GM12872 (cell line): Measurements from ENCODE around the gene LYRM4.

ENCODE experiments used
- TF ChIP-seq, protein P1 (sequence below): IDR thresholded peaks from 3 replicates; pipeline ENCODE4 v1.5.1; 2011; ENCODE audit warnings: low read depth, mild to moderate bottlenecking, low read length, moderate library complexity; ENCODE audit not compliant: insufficient read depth

The LYRM4 gene

DNA sequence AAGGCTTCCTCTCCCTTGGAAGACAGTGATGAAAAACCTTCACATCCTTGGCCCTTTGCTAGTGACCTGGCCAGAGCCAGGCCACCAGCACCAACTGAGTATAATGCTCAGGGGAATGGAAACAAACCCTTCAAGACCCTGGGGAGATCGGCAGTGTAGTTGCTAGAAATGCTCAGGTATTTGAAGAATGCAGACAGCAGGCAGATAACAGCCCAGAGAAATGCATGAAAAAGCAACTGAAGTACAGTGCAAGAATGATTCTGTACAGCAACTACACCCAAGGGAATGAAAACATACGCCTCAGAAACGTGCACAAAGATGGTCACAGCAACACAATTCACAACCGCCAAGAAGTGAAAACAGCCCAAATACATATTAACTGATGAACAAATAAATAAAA is 134.5 kb downstream of the LYRM4 start:
- TF ChIP-seq, protein P1, sequence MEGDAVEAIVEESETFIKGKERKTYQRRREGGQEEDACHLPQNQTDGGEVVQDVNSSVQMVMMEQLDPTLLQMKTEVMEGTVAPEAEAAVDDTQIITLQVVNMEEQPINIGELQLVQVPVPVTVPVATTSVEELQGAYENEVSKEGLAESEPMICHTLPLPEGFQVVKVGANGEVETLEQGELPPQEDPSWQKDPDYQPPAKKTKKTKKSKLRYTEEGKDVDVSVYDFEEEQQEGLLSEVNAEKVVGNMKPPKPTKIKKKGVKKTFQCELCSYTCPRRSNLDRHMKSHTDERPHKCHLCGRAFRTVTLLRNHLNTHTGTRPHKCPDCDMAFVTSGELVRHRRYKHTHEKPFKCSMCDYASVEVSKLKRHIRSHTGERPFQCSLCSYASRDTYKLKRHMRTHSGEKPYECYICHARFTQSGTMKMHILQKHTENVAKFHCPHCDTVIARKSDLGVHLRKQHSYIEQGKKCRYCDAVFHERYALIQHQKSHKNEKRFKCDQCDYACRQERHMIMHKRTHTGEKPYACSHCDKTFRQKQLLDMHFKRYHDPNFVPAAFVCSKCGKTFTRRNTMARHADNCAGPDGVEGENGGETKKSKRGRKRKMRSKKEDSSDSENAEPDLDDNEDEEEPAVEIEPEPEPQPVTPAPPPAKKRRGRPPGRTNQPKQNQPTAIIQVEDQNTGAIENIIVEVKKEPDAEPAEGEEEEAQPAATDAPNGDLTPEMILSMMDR: no peak

DNA sequence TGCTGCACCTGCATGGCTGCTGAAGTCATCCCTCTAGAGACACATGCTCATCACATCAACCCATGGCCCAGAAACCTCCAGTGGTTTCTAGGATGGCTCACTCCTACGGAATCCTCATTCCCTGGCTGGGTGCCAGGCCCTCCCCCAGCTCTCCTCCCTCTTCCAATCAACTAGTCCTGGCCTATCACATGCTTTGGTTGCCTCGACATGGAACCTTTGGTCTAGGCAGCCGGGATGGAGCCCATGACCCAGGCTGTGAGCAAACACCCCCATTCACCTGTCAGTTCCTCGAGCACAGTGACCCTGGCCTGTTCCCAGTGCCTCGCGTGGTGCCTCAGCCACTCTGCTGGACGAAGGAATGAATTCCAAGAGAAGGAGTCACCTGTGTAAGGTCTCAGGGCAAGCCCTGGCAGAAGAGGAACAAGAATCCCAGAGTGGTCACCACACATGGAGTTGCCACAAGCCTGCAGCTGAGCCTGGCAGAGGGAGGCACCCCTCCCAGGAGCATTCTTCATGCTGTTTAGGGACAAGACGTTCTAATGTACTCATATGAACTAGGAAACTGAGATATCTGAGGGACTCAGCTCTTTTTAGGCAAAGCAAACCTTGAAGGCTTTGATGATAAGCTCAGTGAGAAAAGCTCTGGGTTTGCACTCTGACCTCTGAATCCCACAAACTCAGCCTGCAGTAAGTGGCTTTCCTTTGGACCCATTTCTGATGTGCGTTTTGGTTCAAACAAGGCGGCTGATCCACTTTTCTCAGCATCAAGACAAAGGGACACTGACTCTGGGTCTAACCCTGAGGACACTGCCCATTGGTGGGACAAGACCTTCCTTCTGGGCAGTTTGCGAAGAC is 135.4 kb downstream of the LYRM4 start:
- TF ChIP-seq, protein P1: no peak

DNA sequence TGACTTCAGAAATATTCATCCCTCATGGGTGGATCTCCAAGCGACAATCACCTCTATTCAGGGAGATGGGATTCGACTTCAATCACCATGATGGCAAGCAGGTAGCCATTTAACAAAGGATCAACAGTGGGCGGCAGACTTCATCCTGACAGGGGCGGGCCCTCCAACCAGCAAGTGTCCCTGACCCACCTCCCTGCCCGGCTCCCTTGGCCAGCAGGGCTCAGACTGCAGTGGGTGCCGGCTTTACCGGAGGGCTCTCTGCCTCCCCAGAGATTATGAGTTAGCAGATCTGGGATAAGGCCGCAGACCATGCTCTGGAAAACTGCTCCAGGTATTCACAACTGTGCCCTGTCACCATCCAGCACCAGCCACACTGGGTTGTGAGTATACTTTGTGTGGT is 136.2 kb downstream of the LYRM4 start:
- TF ChIP-seq, protein P1: no peak

DNA sequence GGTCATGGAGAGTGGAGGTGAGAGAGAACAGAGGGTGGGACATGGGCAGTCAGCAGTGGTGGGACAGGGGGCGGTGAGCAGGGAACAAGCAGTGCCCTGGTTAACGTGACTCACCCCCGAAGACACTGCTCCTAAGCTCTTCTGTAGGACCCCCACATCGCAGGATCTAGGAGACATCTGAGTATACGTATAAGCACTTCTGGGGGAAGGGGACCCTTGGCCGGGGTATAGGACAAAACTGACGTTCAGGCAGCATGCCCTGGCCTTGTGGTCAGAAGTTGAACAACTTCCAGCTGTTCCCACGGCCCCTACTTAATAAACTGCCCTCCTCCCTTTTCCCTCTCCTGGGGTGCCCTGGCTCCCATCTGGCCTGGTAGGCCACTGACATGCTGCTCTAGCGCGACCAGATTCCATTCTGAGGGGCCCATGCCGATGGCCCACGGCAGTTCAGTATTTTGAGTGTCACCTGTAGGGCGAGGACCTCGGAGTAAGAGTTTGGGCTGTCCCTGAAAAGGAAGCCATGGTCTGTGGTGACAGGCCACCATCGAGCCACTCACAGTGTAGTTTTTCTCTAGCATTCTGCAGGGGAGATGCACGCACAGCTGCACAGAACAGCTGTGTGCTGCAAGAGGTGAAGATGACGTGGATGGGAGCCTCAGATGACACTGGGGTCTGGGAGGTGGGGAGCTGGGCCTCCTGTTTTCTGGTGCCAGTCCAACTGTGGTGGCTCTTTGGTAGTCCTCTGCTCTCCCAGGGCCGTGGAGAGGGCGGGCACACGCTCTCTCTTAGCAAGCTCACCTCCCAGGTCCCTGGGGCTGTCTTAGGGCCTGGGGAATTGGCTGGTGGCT is 137.2 kb downstream of the LYRM4 start:
- TF ChIP-seq, protein P1: no peak

DNA sequence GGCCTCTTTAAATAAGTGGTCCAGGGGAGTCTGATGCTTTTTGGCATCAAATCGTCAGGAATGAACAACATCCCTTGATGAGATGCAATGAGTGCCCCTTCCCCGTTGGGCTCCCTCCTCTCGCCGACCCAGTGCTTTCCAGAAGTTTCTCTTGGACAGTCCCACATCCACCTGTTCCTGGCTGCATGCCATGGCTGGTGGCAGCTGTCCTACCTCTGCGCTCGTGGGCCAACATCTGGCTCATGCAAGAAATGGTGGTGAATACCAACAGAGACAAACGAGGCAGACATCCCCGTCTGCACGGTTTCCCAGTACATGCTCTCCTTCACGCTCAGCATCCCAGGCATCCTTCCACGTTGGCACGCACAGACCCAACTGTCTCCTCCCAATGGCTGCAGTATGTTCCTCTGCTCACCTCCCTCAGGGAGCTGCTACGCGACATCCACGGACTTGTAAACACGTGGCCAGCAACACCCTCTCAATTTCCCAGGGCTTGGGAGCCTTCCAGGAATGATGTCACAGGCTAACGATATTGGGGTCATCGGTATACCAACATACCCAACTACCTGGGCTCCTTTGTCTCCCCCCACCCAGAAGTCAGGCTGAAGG is 138.1 kb downstream of the LYRM4 start:
- TF ChIP-seq, protein P1: no peak

DNA sequence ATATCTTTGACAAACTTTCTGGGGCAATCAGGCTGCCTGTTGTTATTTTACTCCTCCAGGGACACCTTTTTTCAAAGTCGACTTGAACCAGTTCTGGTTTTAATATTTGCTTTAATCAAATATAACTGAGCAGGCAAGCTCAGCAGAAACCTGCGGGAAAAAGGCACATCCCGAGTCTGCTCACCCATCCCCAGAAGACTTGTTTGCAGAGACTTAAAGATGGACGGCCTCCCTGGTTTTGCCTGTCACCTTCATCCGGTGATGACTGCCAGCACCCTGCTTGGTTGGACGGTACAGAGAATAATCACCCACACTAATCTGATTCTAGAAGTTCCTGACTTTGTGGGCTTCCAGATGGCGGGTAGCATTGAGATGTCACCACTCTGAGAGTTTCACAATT is 138.8 kb downstream of the LYRM4 start:
- TF ChIP-seq, protein P1: no peak

DNA sequence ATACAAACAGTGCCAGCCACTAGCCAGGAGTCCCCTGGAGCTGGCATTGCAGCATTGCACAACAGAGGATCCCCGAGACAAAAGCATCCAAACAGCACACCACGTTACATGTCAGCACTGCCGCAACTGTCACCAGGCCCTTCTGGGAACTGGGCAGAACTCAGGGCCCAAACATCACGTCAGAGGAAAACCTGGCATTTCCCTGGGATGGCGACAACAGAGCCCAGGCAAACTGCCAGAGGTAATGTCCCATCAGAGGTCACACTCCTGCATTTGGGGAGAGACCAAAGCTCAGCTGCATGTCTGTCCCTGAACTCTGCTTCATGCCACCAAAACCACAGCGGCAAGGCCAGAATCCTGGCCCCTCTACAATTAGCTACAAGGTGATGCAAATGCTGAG is 139.3 kb downstream of the LYRM4 start:
- TF ChIP-seq, protein P1: no peak
